A172 (cell line): ENCODE measurements around the gene CCL18. TPM values are rescaled to one million over a fixed set of nuclear protein-coding genes. Genes with fewer than 3 reads are reported as not detected.
"Not testable (repeated sequence)": the region's sequence is repeated elsewhere in the genome, so short reads cannot be mapped to it uniquely, and the experiment has no call there.

Experiments used
- DNase-seq: peaks from one replicate; pipeline ENCODE4 v3.0.0-alpha.2; 2015; ENCODE audit warnings: low spot score
- total RNA-seq: library from RNA; depleted of rRNA; stranded (reverse); fragments of >200 nt; shearing (Covaris generic); gene quantifications from 2 replicates; pipeline ENCODE4 v1.2.3, GENCODE V29; 2014; rRNA removed

Gene CCL18
- not detected in 2 replicates for total RNA-seq

DNA sequence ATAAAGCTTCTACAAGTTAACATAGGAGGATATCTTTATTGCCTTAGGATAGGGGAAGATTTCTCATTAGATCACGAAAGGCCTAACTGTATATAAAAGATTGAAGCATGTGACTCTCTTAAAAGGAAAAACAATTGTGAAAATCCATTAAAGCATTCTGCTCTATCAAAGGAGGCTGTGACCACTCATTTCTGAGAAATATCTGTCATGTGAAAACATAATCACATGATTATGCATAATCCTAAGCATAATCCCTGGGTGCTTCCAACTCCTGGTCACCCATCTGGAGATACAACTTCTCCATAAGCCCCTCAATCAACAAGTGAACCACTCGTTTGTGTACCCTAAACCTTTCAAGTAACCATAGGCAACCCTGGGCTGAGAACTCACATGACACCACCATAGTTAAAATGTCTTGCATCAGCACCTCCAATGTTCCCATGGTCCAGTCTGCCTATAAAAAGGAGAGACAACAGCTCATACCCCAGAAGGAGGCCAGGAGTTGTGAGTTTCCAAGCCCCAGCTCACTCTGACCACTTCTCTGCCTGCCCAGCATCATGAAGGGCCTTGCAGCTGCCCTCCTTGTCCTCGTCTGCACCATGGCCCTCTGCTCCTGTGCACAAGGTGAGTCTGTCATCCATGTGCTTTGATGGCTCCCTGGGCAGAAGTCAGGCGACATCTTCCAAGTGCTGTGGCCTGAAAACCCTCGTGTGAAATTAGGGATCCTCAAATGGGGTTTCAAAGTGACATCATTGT is at the start of gene CCL18:
TSS of gene CCL18 (plus strand) at position 487 of the 756 bp plus-strand sequence. CDS start at position 558, 71 bp downstream.
- no peak for DNase-seq

DNA sequence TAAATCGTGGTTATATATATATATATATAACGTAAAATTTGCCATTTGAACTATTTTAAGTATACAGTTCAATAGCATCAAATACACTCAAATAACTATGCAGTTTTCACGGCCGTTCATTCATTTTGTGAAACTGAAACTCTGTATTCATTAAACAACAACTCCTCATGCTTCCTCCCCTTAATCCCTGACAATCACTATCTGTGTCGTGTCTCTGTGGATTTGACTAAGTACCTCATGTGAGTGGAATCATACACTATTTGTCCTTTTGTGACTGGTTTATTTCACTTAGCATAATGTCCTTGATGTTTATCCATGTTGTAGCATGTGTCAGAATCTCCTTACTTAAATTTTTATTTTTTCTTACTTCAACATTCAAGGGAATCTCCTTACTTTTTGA is 49.1 kb upstream of the CCL18 start:
- no peak for DNase-seq

DNA sequence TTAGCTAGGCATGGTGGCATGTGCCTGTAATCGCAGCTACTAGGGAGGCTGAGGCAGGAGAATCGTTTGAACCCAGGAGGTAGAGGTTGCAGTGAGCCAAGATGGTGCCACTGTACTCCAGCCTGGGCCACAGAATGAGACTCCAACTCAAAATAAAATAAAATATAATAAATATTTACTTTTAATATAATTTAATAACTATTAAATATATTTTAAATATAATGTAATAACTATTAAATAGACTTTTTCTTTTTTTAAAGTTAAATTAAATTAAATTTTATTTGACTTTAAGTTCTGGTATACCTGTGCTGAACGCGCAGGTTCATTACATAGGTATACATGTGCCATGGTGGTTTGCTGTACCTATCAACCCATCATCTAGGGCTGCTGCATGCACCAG is 48.2 kb upstream of the CCL18 start:
- DNase-seq = not testable (repeated sequence)

DNA sequence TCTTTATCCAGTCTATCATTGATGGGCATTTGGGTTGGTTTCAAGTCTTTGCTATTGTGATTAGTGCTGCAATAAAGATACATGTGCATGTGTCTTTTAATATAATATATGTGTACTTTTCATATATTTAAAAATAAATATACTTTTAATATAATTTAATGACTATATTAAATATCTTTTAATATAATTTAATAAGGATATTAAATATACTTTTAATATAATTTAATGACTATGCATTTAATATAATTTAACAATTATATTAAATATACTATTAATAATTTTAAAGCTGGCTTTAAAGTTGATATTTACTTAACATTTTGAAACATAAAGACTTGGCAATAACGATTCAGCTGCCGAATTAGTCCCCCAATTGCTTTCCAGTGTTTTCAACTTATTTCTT is 47.5 kb upstream of the CCL18 start:
- no peak for DNase-seq

- DNase-seq = no peak
Measured at GRCh38 chr17:36017799-36018198, 46.3 kb upstream of the CCL18 start, which contains the start of gene CCL23. CCL23 (minus strand) TSS chr17:36017972; CDS start chr17:36017897, 75 bp downstream.

DNA sequence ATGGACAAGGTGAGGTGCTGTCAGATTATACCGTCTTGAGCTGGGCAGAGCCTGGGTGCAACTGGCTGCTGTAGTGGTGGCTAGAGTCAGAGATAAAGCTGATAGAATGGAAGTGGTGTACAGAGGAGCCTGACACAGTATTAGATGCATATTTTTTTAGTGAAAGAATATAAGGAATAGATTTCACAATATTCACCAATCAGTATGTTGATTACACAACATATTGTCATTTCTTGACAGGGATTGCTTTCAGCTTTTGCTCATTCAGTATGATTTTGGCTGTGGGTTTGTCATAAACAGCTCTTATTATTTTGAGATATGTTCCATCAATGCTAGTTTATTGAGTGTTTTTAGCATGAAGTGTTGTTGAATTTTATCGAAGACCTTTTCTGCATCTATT is 44.6 kb upstream of the CCL18 start:
- no peak for DNase-seq

- no peak for DNase-seq
Measured at GRCh38 chr17:36024106-36024869, 39.8 kb upstream of the CCL18 start.

DNA sequence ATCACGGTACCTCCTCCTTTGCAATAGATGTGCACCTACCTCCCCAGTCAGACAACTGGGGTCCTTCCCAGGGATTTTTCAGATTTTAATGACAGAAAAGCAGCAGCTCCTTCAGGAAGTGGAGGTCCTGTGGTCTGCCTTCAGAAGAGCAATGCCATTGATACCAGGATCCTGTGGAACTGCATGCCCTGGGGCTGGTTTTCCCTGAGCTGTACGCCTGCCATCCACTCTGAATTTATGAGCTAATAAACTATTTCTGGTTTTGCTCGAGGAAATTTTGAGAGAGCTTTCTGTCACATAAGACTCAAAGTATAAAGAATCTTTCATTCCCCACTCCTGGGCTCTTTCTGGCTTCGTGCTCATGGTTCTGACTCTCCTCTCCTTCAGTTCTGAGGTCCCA is 36.3 kb upstream of the CCL18 start:
- DNase-seq = no peak

DNA sequence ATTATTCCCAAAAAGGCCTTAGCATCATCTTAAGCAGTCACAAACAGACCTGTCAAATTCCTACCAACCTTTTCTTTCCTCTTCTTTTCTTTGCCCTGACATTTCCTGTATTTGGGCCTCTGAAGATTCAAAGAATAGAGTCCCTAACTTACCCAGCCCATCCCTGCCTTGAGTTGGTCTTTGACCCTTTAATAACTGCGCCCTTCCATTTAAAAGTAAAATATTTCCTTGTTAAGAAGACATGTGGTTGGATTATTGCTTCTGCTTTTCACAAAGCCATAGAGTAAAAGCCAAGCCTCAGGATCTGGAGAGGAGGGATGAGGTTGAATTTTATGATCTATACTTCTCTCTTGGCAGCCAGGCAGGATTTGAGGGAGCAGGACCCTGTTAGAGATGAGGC is 33.1 kb upstream of the CCL18 start:
- no peak for DNase-seq

- no peak for DNase-seq
Measured at GRCh38 chr17:36034127-36034526, 29.9 kb upstream of the CCL18 start.

GRCh38 chr17:36036235-36036634 is 27.8 kb upstream of the CCL18 start:
- no peak for DNase-seq

DNA sequence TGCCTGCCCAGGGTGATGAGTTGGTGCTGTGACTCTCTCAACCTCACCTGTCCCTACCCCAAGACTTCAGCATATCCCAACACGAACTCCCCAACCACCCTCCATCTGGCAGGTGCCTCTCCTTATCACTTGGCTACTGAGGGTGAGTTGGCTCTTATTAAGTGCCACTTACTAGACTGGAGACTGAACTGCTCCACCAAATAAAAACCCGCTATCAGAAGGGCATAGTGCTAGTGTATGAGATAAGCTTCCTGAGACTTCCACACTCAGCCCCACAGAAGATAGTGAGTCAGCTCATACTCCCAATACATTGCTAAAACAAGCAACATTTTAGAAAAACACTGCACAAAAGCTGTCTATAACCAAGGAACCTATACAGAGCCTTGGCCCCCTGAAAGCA is 16.0 kb upstream of the CCL18 start:
- DNase-seq = no peak

DNA sequence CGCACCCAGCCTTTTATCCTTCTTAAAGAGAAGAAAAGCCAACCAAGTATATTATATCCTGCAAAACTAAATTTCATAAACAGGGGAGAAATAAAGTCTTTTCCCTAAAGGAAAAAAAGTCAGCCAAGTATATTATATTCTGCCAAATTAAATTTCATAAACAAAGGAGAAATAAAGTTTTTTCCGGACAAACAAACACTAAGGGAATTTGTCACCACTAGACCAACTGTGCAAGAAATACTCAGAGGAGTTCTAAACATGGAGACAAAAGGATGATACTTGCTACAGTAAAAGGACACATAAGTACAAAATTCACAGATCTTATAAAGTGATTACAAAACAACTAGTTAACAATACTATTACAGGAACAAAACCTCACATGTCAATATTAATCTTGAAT is 14.4 kb upstream of the CCL18 start:
- DNase-seq = no peak

DNA sequence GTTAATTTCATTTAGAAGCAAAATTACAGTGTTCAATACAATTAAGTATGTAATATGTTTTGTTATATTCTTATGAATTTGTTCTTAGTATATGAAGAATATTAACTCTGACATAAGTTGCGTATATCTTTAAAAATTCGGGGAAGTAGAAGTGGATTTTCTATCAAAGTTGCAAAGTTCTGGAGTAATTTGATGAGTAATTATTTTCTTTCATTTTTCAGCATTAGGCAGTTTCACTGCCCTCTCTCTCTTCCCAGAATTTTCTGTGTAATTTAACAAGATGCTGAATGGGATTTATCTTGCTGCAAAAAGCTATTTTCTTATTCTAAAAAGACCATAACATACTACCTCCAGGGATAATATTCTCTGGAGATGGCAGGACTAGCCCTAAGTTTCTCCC is 8.9 kb upstream of the CCL18 start:
- DNase-seq = no peak

GRCh38 chr17:36055921-36056520 is 8.1 kb upstream of the CCL18 start:
- no peak for DNase-seq

DNA sequence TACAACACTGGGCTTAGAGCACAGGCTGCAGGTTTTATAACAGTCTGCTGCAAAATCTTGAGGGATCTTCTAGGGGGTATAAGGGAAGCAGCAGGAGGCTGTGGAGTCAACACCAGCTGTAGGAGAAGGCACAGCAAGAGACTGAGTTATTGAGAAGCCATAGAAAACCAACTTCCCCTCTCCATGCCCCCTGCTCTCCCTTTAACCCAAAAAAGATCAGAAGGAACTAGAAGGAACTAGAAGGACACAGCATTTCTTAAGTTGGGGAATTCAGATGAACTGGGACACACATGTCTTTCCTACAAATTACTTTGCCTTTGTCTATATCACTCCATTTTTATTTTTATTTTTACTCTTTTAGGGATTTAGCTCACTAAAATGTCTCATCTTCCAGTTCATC is 6.2 kb upstream of the CCL18 start:
- DNase-seq = no peak

- no peak for DNase-seq
Measured at GRCh38 chr17:36059406-36059805, 4.7 kb upstream of the CCL18 start.

DNA sequence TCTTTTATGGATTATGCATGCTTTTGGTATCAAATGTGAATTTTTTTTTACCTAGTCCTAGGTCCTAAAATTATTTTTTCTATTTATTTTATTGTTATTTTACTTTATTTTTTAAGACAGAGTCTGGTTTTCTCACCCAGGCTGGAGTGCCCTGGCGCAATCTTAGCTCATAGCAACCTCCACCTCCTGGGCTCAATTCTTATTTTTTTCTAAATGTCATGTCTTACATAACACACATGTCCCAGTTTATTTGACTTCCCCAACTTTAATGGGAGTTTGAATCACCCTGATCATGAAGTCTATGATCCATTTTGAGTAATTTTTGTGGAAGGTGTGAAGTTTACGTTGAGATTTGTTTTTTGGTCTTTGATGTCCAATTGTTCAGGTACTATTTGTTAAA is 3.3 kb upstream of the CCL18 start:
- no peak for DNase-seq

GRCh38 chr17:36066365-36066985 is 2.4 kb downstream of the CCL18 start:
- DNase-seq = no peak

DNA sequence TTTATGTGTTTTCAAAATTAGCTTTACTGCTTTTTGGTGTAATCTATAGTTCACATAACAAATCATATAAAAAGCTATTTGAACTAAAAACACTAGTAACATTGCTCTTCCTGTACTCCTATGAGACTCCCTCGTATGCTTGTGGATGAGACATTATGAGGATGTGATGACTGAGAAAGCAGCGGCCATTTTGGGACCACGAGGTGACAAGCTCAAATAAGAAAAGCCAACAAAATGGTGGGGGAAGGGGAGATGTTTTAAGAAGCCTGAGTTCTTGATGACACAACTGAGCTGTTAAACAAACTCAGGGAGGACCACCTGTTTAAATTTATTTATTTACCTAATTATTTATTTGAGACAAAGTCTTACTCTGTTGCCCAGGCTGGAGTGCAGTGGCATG is 4.5 kb downstream of the CCL18 start:
- DNase-seq = no peak

GRCh38 chr17:36069136-36069535 is 5.1 kb downstream of the CCL18 start:
- no peak for DNase-seq

DNA sequence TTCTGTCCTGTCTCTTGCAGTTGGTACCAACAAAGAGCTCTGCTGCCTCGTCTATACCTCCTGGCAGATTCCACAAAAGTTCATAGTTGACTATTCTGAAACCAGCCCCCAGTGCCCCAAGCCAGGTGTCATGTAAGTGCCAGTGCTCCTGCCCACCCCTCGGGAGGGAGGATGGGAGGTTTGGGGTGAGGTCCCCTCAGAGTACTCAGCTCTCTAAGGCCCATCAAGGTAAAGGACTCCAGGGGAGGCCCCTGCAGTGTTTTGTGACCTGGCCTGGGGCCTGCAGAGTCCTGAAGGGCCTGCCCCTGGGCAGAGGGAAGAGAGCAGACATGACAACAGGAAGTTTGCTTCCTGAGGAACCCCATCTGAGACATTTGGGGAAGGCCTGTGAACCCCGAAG is 6.4 kb downstream of the CCL18 start:
- no peak for DNase-seq
